GM08714 (cell line): ENCODE data around the gene SH3TC1.

Experiments used
- H3K4me3 ChIP-seq: fragments of 200-500 bp; sonication (Bioruptor generic); 2 replicates; pipeline ENCODE4 v1.5.1; 2014; ENCODE audit warnings: mild to moderate bottlenecking, low read length, inconsistent platforms
- ZNF274 ChIP-seq: IDR thresholded peaks from 2 replicates; pipeline ENCODE4 v1.6.1; 2012; ENCODE audit warnings: mild to moderate bottlenecking, low read depth, low read length

SH3TC1 gene

DNA sequence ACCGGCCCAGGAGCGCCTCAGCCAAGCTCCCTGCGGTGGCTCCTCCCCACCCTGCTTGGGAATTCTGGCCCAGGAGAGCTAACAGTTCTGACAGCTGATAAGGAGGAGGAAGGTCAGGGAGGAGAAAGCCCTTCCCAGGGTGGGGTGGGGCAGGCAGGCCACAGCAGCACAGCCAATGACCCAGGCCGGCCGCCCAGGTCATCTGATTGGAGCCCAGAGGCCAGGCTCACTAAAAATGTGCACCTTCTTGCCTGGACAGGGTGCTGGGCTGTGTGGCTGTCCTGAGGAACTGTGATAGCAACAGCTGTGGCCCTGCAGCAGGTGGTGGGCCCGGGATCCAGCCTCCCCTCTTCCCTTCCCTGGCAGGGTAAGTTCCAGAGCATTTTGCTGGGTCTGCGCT, 17.2 kb upstream of the SH3TC1 start:
- no peak overlapping the region for H3K4me3 ChIP-seq
- TF ChIP-seq ZNF274 = no peak

DNA sequence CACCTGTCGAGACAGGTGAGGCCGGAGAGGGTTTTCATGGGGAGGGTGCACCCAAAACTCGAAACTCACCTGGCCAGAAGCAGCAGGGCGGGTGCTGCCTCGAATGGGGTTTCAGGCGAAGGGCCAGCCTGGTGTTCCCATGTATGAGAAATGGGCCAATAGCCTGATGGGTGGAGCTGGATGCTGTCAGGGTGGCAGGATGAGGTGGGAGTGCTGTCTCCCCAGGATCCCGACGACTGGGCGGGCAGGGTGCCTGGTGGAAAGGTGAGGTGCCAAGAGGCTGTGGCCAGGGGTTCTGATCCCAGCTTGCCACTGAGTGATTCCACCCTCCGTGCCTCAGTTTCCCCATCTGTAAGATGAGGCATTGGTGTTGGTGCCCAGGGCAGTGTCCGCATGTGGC, 16.8 kb upstream of the SH3TC1 start:
- H3K4me3 ChIP-seq = no peak overlapping the region
- no peak for TF ChIP-seq ZNF274

DNA sequence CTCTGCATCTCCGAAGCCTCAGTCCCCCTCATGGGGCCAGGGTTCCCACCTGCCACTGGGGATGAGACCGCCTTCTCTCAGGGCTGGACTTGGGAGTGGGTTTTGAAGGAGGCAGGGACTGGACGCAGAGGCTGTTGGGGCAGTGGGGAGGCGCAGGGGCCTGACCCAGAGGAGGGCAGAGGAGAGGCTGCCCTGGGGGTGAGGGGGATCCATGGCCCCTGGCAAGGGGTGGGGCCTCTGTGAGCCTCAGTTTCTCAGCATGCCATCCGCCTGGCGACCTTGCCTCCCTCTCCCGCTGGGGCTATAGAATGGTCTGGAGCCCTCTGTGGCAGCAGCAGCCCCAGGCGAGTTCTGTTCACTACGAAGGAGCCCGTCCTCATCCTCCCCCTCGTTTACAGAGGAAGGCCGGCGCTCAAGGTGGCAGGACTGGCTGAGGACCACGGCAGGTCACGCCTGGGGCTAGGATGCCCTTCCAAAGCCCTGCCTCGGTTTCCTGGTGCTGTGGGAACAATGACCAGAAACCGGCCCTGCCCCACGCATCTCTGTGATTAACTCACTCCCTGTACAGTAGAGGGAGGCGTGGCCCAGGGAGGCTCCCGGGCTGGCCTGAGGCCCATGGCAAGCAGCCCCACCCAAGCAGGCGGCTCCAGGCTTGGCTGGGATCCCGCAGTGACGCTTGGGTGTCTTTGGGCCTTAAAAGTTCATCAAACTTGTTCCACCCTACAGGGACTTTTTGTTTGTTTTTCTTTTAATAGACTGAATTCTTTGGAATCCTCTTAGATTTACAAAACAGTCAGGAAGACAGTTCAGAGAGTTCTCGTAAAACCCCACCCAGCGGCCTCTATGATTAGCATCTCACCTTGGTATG, 16.0 kb upstream of the SH3TC1 start:
- TF ChIP-seq ZNF274 = no peak
- no peak overlapping the region for H3K4me3 ChIP-seq

DNA sequence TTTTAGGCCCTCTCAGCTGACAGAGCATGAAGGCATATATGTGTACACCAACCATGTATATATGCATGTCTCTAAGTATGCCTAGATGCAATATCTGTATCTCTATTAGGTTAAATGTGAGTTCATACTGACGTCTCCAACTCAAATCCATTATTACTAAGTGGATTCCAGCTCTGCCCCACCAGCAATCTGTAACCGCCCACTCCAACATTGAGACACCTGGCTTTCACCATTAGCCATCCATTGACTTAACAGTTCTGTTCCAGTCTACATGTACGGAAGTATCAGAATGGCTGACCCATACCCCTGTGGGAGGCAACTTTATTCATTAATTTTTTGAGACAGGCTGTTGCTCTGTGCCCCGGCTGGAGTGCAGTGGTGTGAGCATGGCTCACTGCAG, 15.0 kb upstream of the SH3TC1 start:
- TF ChIP-seq ZNF274 = no peak
- H3K4me3 ChIP-seq = no peak overlapping the region

DNA sequence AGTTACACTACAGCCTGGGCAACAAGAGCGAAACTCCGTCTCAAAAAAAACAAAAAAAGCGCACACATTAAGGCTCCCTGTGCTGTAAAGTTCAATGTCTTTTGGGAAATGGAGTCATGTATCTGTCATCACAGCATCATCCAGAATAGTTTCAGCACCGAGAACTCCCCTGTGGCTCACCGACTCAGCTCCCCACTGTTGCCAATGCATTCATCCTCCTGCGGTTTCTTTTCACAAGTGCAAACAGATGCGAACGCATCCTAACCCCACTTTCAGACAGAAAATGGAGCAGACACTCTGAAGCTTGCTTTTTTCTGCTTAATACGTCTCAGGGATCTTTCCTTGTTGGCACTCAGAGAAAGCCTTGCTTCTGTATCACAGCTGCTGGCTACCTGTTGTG, 13.8 kb upstream of the SH3TC1 start:
- TF ChIP-seq ZNF274 = no peak
- H3K4me3 ChIP-seq = no peak overlapping the region

DNA sequence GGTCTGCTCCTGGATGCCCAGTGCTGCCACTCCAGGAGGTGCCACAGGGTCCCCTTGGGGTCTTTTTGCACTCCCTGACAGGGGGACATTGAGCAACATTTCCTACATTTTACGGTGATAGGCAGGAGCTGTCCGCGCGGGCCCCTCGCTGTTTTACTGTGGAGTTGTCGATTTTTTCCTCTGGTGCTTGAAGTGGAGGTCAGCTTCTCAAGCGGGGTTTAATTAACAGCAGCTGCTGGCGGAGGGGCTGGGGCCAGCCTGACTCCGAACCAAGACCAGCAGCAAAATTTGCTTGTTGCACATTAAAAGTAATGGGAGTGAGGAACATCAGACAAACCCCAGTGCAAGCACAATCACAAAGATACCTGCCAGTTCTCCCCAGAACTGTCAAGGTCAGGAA, 13.2 kb upstream of the SH3TC1 start:
- TF ChIP-seq ZNF274 = no peak
- H3K4me3 ChIP-seq = no peak overlapping the region

DNA sequence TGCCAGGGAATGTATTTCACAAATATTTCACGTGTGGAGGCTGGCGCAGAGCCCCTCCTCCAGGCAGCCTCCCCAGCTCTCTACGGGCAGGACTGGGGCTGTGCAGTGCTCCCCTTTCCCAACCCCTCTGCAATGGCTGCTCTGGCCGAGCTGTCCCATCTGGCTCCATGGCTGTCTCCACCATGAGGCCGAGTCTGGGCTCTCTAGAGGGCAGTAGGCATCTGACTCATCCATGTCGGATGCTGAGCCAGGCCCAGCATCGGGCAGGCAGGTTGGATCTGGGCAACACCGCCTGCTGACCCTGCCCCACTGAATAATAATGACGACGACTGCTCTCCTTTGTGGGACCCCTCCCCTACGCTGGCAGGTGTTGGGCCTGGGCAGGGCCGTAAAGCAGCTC, 11.0 kb upstream of the SH3TC1 start:
- H3K4me3 ChIP-seq = no peak overlapping the region
- TF ChIP-seq ZNF274 = no peak

DNA sequence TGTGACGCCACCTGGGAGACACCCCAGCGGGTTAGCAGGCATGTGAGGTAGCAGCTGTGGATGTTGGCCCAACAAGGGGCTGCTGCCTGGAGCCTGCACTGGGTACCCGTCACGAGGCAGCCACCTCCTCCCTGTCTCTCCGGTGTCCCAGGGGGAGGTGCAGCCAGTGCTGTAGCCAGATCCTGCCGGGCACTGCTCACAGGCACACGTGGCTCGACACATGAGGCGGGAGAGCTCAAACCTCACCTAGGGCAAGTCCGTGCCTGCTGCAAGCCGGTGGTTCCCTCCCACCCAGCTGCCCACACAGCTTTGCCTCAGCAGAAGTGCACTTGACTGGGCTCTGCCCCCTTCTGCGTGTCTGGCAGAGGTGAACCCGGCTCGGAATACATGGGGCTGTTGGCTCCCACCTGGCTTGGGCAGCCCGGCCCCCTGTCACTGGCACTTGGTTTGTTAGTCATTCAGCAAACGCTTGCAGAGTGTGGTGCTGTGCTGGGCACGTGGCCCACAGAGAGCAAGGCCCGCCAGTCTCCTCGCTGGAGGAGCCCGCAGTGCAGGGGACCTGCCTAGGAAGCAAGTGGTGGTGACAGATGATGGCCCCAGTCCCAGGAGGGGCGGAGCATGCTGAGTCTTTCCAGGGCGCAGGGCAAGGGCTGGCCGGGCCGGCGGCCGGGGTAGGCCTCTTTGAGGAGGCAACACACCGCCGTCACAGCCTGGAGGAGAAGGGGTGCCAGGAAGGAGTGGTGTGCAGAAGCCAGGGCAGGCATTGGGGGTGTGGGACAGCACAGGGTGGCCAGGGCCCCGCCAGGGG, 10.1 kb upstream of the SH3TC1 start:
- TF ChIP-seq ZNF274 = no peak
- H3K4me3 ChIP-seq = no peak overlapping the region

DNA sequence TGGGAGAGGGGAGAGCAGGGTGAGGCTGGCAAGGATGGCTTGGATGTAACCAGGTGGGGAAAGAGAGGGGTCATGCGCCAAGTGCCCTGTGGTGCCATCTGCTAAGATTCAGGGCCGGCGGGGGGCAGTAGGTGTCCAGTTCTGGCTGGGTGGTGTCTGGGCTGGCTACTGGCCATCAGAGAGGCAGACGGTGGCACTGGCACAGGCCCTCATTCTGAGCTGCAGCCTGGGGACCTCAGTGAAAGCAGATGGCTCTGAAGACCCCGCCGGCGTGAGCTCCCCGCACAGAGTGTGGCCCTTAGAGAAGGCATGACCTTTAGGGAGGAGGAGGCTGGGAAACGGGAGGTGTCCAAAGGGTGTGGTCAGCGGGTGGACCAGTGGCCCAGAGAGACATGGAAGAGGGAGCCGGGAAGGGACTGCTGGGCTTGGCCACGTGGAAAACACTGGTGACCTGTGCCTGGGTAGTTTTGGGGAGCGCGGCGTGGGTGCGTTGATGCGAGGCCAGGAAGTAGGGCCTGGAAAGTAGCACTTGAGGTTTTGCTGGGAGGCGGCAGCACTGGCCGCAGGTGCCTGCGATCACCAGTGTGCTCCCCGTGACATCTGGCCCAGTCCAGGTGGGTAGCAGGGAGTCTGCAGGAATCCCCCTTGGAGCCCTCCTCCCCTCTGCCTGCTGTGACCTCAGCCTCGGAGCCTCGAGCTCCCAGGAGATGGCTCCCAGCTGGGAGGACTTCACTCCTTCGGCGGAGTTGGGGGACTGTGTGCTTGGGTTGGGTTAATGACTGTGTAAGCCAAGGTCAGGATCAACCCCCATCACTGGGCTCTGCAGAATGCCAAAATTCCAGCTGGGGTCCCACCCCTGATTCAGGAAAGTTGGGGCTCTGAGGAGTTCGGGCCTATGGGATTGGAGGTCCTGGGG, 9.3 kb upstream of the SH3TC1 start:
- H3K4me3 ChIP-seq = no peak overlapping the region
- TF ChIP-seq ZNF274 = no peak

DNA sequence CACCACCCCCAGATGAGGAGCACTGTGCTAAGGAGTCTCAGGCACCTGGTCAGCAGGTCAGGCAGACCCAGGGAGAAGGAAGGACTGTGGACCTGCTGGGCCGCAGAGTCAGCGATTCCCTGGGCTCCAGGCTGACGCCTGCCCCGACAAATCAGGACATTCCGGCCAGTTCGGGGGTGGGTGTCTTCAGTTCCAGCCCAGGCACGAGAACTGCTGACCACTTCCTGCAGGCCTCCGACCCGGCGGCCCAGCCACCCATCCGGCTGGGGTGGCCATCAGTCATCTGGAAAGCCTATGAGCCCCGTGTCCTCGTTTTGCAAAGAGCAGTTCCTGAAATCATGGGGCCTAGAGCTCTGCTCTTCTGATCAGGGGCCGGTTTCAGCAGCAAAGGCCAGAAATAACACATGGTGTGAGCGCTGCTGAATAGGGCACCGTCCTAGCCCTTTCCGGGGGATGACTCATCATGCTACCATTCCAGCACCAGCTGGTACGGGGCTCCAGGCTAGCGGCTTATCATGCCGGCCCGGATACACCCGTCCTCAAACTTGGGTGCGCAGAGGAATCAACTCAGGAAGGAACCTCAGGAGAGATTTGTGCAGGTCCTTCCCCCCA, 7.8 kb upstream of the SH3TC1 start:
- no peak overlapping the region for H3K4me3 ChIP-seq
- TF ChIP-seq ZNF274 = no peak

DNA sequence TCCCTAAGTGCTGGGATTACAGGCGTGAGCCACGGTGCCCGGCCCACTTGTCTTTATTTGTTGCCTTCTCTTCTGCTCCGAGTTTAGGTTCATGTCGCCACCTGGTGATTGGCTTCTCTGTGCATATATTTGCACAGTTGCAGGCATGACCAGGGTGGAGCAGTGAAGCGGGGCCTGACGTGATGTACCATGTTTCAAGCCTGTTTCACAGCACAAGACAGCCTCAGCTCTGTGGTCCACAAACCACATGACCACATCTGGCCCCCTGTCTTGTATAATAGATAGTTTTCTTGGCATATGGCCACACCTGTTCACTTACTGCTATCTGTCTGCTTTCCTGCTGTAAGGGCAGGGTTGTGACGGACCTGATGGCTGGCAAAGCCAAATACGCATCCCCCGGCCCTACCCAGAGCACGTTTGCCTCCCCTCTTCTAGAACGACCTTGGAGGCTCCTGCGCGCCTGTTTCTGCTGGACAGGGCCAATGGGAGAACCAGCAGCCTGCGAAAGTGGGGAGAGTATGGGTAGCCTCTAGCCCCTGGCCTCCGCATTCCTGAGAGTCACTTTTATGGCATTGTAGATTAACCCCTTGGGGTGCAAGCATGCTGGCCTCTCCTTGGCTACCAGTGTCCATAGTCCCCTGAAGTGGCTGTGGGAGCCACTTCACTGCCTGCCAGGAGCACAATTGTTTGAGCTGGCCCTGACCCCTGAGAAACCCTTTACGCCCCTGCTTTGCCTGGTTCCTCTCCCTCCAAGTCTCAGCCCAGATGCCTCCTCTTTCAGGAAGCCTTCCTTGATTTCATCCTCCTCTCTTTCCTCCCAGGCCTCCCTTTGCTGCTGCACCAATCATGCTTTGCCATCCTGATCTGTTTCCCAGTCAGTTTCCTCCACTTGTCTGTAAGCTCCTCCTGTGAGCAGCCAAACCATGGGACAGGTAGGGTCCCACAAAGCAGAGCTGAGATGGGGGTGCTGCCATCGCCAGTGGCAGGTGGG, 6.0 kb upstream of the SH3TC1 start:
- TF ChIP-seq ZNF274 = no peak
- H3K4me3 ChIP-seq = no peak overlapping the region

DNA sequence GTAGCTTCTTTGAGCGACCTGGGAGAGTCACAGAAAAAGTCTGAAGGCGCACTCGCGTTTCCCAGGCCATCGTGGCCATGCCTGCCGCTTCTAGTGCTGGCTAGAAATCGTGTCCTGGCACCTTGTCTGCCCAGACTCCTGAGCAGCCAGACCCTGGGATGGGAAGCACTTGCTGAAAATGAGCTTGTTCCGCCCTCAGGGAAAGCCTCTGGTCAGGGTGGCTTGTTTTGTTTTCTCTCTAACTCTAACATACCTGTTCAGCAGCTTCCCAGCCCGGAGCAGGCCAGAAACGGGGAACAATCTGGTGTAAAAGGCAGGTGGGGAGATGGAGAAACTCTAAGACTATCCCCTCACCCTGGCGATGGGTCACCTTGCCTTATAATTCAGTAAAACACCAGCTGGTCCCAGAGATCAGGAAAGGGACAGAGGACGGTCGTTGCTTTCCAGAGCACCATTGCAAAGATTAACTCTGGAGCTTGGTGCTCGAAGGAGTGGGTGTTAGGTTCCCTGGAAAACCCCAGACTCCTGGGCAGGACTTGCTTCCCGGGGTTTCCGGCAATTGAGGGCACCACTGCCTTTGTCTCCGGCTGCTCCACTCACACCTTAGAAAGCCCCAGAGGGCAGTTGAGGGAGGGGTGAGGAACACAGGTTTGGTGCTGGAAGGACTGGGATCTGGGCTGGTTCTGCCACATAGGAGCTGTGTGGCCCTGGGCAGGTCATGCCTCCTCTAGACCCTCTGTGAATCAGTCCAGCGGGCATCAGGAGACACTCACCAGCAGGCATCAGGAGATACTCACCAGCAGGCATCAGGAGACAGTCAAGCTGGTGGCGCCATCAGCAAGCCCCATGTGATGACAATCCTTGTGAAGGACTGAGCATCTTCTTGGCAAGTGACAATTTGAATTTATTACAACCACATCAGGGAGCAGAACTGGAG, 4.5 kb upstream of the SH3TC1 start:
- TF ChIP-seq ZNF274 = no peak
- no peak overlapping the region for H3K4me3 ChIP-seq
